Measurements from ENCODE around the gene GEMIN2.
A peak's percentile ranks its signal among the peaks of the same experiment; 100 is the strongest.
"Not testable (repeated sequence)": the region's sequence is repeated elsewhere in the genome, so short reads cannot be mapped to it uniquely, and the experiment has no call there.

The GEMIN2 gene

DNA sequence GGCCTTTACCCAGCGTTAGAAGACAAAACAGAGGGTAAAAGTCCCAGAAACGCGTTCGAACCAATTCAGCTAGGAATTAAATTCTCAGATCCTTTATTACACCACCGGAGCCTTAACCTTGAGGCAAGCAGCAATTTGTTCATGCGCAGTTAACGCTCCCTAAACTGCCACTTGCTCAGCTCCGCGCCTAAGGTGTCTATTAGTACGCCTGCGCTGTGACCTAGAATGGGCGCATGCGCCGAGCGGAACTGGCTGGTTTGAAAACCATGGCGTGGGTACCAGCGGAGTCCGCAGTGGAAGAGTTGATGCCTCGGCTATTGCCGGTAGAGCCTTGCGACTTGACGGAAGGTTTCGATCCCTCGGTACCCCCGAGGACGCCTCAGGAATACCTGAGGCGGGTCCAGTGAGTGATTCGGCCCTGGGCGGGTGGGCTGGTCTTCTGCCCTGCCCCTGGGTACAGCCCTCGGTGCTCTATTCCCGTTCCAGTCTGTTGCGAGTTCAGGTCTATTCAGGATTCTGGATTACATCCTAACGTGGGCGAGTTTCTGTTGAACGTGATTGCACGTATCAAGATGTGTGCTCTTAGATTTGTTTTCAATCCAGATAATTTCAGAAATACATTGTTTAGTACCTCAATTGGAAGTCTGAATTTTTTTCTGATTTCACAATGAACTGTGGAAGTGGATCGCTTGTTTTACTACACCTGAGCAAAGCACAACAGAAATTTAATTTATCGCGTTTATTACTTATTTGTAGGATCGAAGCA, at the start of gene GEMIN2:
GEMIN2 (plus strand) TSS at position 251 of the 766 bp plus-strand sequence; CDS start at position 267, 16 bp downstream.
- no peak for TF ChIP-seq CTCF (IDR thresholded peaks at IDR 0.05; ENCODE audit: low read depth, low read length)
- peak; percentile 96 to 97 for DNase-seq (ENCODE audit: low read depth in 2 of 2)
- peak within 1 kb of the TSS; percentile 76 for H3K4me3 ChIP-seq (replicated peaks in 1 of 2; ENCODE audit: low read depth in 2 of 2, low read length in 2 of 2)

DNA sequence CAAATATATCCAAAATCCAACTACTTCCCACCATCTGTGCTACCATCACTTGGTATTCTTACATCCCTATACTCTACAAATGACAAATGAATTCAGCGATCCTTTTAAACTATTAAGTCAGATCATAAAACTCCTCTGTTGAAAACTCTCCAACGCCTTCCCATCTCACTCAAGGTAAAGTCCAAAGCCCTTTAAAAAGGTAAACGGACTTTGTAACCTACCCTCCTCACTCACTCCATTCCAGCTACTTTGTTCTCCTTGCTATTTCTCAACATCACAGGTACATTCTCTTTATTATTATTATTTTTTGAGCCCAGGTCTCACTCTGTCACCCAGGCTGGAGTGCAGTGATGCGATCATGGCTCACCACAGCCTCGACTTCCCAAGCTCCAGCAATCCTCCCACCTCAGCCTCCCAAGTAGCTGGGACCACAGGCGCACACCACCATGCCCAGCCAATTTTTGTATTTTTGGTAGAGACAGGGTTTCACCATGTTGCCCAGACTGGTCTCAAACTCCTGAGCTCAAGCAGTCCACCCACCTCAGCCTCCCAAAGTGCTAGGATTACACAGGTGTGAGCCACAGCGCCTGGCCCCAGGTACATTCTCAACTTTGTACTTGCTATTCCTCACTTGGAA, 44.8 kb upstream of the GEMIN2 start:
- DNase-seq (ENCODE audit: low read depth in 2 of 2); H3K4me3 ChIP-seq (replicated peaks in 1 of 2; ENCODE audit: low read depth in 2 of 2, low read length in 2 of 2): not testable (repeated sequence)

DNA sequence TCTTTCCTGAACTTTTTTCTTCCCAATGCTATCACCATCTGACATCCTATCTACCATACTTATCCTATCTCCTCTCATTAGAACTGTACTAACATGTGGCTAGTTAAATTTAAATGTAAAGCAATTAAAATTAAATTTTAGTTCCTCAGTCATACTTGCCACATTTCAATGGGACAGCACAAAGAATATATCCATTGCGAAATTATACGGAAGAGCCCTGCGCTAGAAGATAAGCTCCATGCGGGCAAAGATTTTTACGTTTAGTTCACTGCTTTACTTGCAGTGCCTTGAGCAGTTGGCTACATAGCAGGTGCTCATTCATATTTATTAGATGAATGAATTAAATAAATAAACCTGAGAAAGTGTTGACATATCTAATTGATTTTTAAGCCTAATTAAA, 44.2 kb upstream of the GEMIN2 start:
- no peak for TF ChIP-seq CTCF (IDR thresholded peaks at IDR 0.05; ENCODE audit: low read depth, low read length)
- no peak for DNase-seq (ENCODE audit: low read depth in 2 of 2)
- H3K4me3 ChIP-seq (replicated peaks in 1 of 2; ENCODE audit: low read depth in 2 of 2, low read length in 2 of 2): no peak overlapping the region

DNA sequence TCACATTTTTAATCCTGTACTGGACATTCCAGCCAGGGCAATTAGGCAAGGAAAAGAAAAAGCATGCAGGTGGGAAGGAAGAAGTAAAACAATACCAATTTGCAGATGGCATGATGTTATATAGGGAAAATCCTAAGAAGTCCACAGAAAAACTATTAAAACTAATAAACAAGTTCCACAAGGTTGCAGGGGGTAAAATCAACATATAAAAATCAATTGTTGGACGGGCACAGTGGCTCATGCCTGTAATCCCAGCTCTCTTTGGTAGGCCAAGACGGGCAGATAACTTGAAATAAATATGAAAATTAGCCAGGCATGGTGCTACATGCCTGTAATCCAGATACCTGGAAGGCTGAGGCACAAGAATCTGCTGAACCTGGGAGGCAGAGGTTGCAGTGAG, 43.0 kb upstream of the GEMIN2 start:
- no peak overlapping the region for H3K4me3 ChIP-seq (replicated peaks in 1 of 2; ENCODE audit: low read depth in 2 of 2, low read length in 2 of 2)
- no peak for TF ChIP-seq CTCF (IDR thresholded peaks at IDR 0.05; ENCODE audit: low read depth, low read length)
- no peak for DNase-seq (ENCODE audit: low read depth in 2 of 2)

GRCh38 chr14:39080886-39081285, 33.2 kb upstream of the GEMIN2 start:
- no peak for DNase-seq (ENCODE audit: low read depth in 2 of 2)
- no peak for TF ChIP-seq CTCF (IDR thresholded peaks at IDR 0.05; ENCODE audit: low read depth, low read length)

GRCh38 chr14:39083127-39083526, 31.0 kb upstream of the GEMIN2 start:
- no peak overlapping the region for H3K4me3 ChIP-seq (replicated peaks in 1 of 2; ENCODE audit: low read depth in 2 of 2, low read length in 2 of 2)
- DNase-seq (ENCODE audit: low read depth in 2 of 2): no peak
- no peak for TF ChIP-seq CTCF (IDR thresholded peaks at IDR 0.05; ENCODE audit: low read depth, low read length)

More at GRCh38 chr14:39080886-39081285, 33.2 kb upstream of the GEMIN2 start:
- no peak overlapping the region for H3K4me3 ChIP-seq (replicated peaks in 1 of 2; ENCODE audit: low read depth in 2 of 2, low read length in 2 of 2)

DNA sequence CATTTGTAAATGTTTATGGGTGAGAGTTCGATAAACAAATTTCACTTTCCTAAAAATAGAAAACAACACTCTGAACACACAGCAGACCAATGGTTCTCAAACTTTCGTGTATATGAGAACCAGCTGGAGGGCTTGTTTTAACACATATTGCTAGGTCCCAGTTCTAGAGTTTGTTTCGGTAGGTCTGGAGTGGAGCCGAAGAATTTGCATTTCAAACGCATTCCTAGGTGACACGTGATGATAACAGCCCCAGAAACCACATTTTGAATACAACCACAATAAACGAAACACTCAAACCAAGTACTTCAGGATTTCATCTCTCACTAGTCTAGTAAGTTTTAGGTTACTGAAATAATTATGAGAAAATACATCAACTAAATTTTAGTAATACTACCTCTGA, 28.2 kb upstream of the GEMIN2 start:
- peak in 1 of 2 donors; percentile 46 for DNase-seq (ENCODE audit: low read depth in 2 of 2)
- no peak for TF ChIP-seq CTCF (IDR thresholded peaks at IDR 0.05; ENCODE audit: low read depth, low read length)

More for the DNA sequence above, 28.2 kb upstream of the GEMIN2 start:
- no peak overlapping the region for H3K4me3 ChIP-seq (replicated peaks in 1 of 2; ENCODE audit: low read depth in 2 of 2, low read length in 2 of 2)
